ENCODE measurements around the gene WNT7A.

DNA sequence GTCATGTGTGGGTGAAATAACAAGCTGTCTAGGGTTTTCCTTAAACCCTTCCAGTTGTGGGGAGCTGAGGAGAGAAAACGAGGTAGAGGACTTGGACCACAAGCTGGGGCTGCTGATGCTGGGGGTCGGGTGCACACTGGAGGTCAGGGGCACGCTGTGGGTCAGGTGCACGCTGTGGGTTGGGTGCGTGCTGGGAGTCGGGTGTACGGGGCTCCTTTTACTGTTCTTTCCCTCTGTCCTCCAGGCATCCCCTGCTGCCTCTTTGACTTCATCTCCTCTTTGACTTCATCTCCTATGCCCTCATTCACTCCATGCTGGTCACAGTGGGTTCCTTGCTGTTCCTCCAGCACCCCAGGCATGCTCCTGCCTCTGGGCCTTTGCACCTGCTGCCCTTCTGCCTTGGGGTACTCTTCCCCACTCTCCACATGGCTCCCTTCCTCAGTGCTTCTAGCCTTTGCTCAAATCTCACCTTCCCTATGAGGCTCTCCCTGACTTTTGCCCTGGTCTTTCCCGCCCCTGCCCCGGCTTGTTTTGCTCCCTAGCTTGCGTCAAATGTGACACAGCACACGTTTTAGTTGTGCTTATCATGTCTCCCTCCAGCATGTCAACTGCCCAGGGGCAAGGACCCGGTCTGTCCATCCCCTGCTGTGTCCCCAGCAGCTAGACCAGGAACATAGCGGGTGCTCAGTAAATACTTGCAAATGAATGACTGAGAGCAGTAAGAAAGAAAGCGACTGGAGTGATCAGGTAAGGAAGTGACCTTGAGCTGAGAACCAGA is 45.4 kb downstream of the WNT7A start:
- TF ChIP-seq TAF1 (IDR thresholded peaks at IDR 0.05; ENCODE audit: borderline replicate concordance, low read depth, low read length) (no peak), POLR2A (IDR thresholded peaks at IDR 0.05; ENCODE audit: low read depth, low read length) (no peak), POLR2AphosphoS5 (IDR thresholded peaks at IDR 0.05; ENCODE audit: low read depth, low read length) (no peak)

Data from GM12892 (cell line).